Skeletal muscle satellite cell (primary cell): ENCODE data around the gene PRICKLE4.
A peak's percentile ranks its signal among the peaks of the same experiment; 100 is the strongest.

Experiments
- H3K27me3 ChIP-seq: 2 replicates; pipeline ENCODE4 v1.7.0; 2013; ENCODE audit warnings: low read length; ENCODE audit not compliant: control insufficient read depth, insufficient read depth
- H3K36me3 ChIP-seq: 2 replicates; pipeline ENCODE4 v1.7.0; 2013; ENCODE audit warnings: mild to moderate bottlenecking, control low read depth, low read length; ENCODE audit not compliant: insufficient read depth
- H3K4me1 ChIP-seq: 2 replicates; pipeline ENCODE4 v1.7.0; 2013; ENCODE audit warnings: low read length; ENCODE audit not compliant: control insufficient read depth, insufficient read depth
- H3K4me2 ChIP-seq: 2 replicates; pipeline ENCODE4 v1.7.0; 2013; ENCODE audit warnings: mild to moderate bottlenecking, low read length
- H3K4me3 ChIP-seq: 2 replicates; pipeline ENCODE4 v1.7.0; 2013; ENCODE audit warnings: low read length
- H3K9ac ChIP-seq: 2 replicates; pipeline ENCODE4 v1.7.0; 2013; ENCODE audit warnings: mild to moderate bottlenecking, low read depth, low read length, moderate library complexity
- H3K9me3 ChIP-seq: replicated peaks from 2 replicates; pipeline ENCODE4 v1.7.0; 2013; ENCODE audit warnings: mild to moderate bottlenecking, control low read depth, low read length

Gene PRICKLE4

GRCh38 chr6:41779788-41780550, 613 bp upstream of the PRICKLE4 start, which contains the start of gene FRS3:
Gene FRS3, minus strand, starts transcription at chr6:41779900. Its CDS starts 2,913 bp downstream, at chr6:41776987.
- Histone ChIP-seq H3K4me2 (peak within 1 kb of the TSS; percentile 98), H3K4me3 (peak within 1 kb of the TSS; percentile 80), H3K9ac (peak within 1 kb of the TSS; percentile 81), H3K27me3 (no peaks in the 10 kb centered on the region), H3K4me1 (peaks cover 15% of the 10 kb centered on the region), H3K36me3 (peaks cover 6% of the 10 kb centered on the region), H3K9me3 (no peaks in the 10 kb centered on the region)

- Histone ChIP-seq H3K4me2 (peak overlapping the region; percentile 98), H3K4me3 (peak overlapping the region; percentile 80), H3K9me3 (no peaks in the 10 kb centered on the region), H3K4me1 (peaks cover 22% of the 10 kb centered on the region), H3K9ac (no peak overlapping the region), H3K27me3 (no peaks in the 10 kb centered on the region), H3K36me3 (no peaks in the 10 kb centered on the region)
These were observed 766 bp downstream of the PRICKLE4 start for GRCh38 chr6:41781366-41781730.

GRCh38 chr6:41783106-41783780, 2.7 kb downstream of the PRICKLE4 start:
- no peaks in the 10 kb centered on the region for H3K9me3 ChIP-seq
- H3K9ac ChIP-seq = no peak overlapping the region
- peaks cover 22% of the 10 kb centered on the region for H3K4me1 ChIP-seq

DNA sequence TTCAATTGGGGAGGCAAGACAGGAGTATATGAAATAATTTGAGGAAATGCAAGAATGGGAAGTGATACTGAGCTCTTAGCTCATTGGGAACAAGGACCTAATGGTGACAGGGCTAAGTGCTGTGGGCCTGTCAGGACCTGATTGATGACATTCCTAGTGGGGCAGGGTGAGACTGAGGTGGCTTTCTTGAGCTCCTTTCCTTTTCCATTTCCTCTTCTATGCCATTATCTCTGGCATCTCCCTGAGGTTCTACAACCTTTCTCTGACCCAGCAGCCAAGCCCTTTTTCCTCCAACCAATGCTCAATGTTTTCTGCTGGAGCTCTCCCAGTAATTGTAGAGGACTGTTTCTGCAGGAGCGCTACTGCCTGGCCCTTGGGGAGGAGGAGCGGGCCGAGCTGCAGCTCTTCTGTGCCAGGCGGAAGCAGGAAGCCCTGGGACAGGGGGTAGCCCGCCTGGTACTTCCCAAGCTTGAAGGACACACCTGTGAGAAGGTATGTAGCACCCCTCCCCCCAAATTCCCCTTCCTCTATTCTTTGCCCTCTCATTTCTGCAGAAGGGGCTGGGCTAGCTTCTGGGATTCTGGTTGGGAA, 4.1 kb downstream of the PRICKLE4 start:
- Histone ChIP-seq H3K36me3 (peaks cover 9% of the 10 kb centered on the region), H3K9me3 (no peaks in the 10 kb centered on the region), H3K4me3 (no peak overlapping the region), H3K27me3 (no peaks in the 10 kb centered on the region), H3K4me2 (no peak overlapping the region), H3K9ac (no peak overlapping the region), H3K4me1 (peaks cover 22% of the 10 kb centered on the region)

More at GRCh38 chr6:41783106-41783780, 2.7 kb downstream of the PRICKLE4 start:
- H3K4me2 ChIP-seq = no peak overlapping the region
- no peak overlapping the region for H3K4me3 ChIP-seq
- no peaks in the 10 kb centered on the region for H3K27me3 ChIP-seq
- no peaks in the 10 kb centered on the region for H3K36me3 ChIP-seq

- H3K4me2 ChIP-seq = peak overlapping the region; percentile 98
- no peak overlapping the region for H3K9ac ChIP-seq
- no peak overlapping the region for H3K4me3 ChIP-seq
- no peaks in the 10 kb centered on the region for H3K9me3 ChIP-seq
- H3K27me3 ChIP-seq = no peaks in the 10 kb centered on the region
- peaks cover 22% of the 10 kb centered on the region for H3K4me1 ChIP-seq
- H3K36me3 ChIP-seq = peaks cover 14% of the 10 kb centered on the region
These were observed 4.7 kb downstream of the PRICKLE4 start for GRCh38 chr6:41785254-41785653.

- Histone ChIP-seq H3K9ac (peak overlapping the region; percentile 73), H3K27me3 (no peaks in the 10 kb centered on the region), H3K36me3 (peaks cover 20% of the 10 kb centered on the region), H3K4me2 (peak overlapping the region; percentile 98), H3K4me1 (peaks cover 20% of the 10 kb centered on the region), H3K4me3 (peak overlapping the region; percentile 86), H3K9me3 (no peaks in the 10 kb centered on the region)
These were observed 5.3 kb downstream of the PRICKLE4 start for GRCh38 chr6:41785689-41786450.

DNA sequence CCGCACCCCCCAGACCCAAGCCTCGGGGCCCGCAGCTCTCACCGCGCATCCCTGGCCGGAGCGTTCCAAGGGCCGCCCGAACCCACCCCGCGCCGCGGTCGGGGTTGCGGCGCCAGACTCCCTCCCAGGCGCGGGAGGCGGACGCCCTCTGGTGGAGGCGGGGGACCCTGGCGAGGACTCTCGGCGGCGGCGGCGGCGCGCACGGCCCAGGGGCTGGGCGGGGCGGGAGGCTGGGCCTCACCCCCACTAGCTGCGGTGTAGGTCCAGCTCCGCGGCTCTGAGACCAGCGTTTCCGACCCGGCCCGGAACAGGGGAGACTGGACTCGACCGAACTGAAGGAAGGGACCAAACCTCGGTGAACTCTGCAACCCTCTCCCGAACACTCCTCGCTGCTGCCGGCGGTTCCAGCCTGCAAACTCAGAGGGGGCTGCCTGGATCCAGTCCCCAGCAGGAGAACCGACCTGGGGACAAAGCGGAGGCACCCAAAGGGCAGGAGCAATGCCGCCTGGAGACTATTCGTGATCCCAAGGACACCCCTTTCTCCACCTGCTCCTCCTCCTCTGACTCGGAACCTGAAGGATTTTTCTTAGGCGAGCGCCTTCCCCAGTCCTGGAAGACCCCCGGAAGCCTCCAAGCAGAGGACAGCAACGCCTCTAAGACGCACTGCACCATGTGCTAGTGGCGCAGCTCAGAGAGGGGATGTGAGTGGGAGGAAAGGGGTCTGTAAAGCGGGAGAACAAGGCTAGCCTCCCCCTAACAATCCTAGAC, 6.1 kb downstream of the PRICKLE4 start:
- H3K36me3 ChIP-seq = peaks cover 25% of the 10 kb centered on the region
- H3K4me2 ChIP-seq = peak overlapping the region; percentile 98
- peaks cover 12% of the 10 kb centered on the region for H3K4me1 ChIP-seq
- H3K4me3 ChIP-seq = peak overlapping the region; percentile 86
- no peaks in the 10 kb centered on the region for H3K27me3 ChIP-seq
- H3K9ac ChIP-seq = peak overlapping the region; percentile 98
- no peaks in the 10 kb centered on the region for H3K9me3 ChIP-seq

- H3K27me3 ChIP-seq = no peaks in the 10 kb centered on the region
- peaks cover 12% of the 10 kb centered on the region for H3K4me1 ChIP-seq
- peak within 1 kb of the TSS; percentile 98 for H3K4me2 ChIP-seq
- peaks cover 30% of the 10 kb centered on the region for H3K36me3 ChIP-seq
- peak within 1 kb of the TSS; percentile 98 for H3K9ac ChIP-seq
- H3K9me3 ChIP-seq = no peaks in the 10 kb centered on the region
- peak within 1 kb of the TSS; percentile 86 for H3K4me3 ChIP-seq
These were observed 6.8 kb downstream of the PRICKLE4 start, which contains the start of gene TOMM6 for GRCh38 chr6:41787219-41787917. Gene TOMM6, plus strand, starts transcription at chr6:41787694. Its CDS starts 4 bp downstream, at chr6:41787698.

DNA sequence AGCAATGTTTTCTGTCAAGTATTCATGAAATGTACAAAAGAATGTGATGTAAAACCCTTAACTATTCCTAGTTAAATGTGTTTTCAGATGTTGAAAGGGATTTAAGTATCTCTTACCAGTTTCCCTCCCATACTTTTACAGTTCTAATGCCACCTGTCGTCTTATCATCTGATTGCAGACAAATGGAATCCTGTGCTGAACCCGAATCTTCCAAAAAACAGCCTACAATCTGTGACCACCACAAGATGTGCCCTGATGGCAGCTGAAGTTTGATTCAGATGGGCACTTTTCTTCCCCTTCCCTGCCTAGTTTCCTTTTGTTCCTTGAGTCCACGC, 8.8 kb downstream of the PRICKLE4 start:
- peaks cover 12% of the 10 kb centered on the region for H3K4me1 ChIP-seq
- no peak overlapping the region for H3K4me3 ChIP-seq
- peaks cover 30% of the 10 kb centered on the region for H3K36me3 ChIP-seq

DNA sequence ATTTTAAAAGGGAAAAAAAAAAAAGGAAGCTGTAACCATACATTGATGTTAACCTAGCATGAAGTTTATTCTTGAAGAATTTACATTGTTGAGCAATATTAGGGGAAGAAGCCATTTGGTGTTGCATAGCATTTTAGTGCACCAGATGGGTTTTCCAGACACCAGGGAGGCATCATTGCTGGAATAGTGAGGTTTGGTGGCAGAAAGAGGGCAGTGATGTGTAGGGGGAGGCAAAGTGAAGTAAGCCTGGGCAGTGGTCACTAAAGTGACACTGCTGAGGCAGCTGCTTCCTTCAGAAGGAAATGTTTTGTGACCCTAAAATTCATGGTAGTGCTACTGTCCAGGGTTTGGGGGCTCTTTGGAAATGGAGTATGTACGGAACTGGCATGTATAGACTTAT, 9.5 kb downstream of the PRICKLE4 start:
- Histone ChIP-seq H3K9me3 (no peaks in the 10 kb centered on the region), H3K9ac (no peak overlapping the region), H3K4me1 (peaks cover 12% of the 10 kb centered on the region), H3K27me3 (no peaks in the 10 kb centered on the region), H3K36me3 (peaks cover 30% of the 10 kb centered on the region), H3K4me2 (no peak overlapping the region), H3K4me3 (no peak overlapping the region)

More for the DNA sequence above, 8.8 kb downstream of the PRICKLE4 start:
- Histone ChIP-seq H3K27me3 (no peaks in the 10 kb centered on the region), H3K9me3 (no peaks in the 10 kb centered on the region), H3K9ac (no peak overlapping the region), H3K4me2 (peak overlapping the region; percentile 53)
